H9 (cell line): Measurements from ENCODE around the gene SCFD2. TPM values are rescaled to one million over a fixed set of nuclear protein-coding genes. Genes with fewer than 3 reads are reported as not detected.

Experiments used
- DNase-seq: peaks from one replicate; pipeline ENCODE4 v3.0.0-alpha.2; 2017
- H2AFZ ChIP-seq: one replicate; pipeline ENCODE4 v1.6.1; 2013; ENCODE audit warnings: mild to moderate bottlenecking, low read length, control low read depth, moderate library complexity
- H2AK5ac ChIP-seq: 2 replicates; pipeline ENCODE4 v1.6.1; 2013; ENCODE audit warnings: low read length, control low read depth, mixed read lengths; ENCODE audit not compliant: insufficient read length
- H2BK120ac ChIP-seq: one replicate; pipeline ENCODE4 v1.6.1; 2013; ENCODE audit warnings: low read depth, mild to moderate bottlenecking, low read length, control low read depth, inconsistent platforms; ENCODE audit not compliant: poor library complexity, severe bottlenecking
- H2BK12ac ChIP-seq: 2 replicates; pipeline ENCODE4 v1.6.1; 2013; ENCODE audit warnings: low read length, control low read depth, mixed read lengths, low read depth; ENCODE audit not compliant: insufficient read length
- H2BK15ac ChIP-seq: 2 replicates; pipeline ENCODE4 v1.6.1; 2013; ENCODE audit warnings: low read depth, low read length, control low read depth
- H2BK20ac ChIP-seq: one replicate; pipeline ENCODE4 v1.6.1; 2013; ENCODE audit warnings: low read depth, mild to moderate bottlenecking, low read length, control low read depth, inconsistent platforms; ENCODE audit not compliant: poor library complexity, severe bottlenecking
- H2BK5ac ChIP-seq: 2 replicates; pipeline ENCODE4 v1.6.1; 2013; ENCODE audit warnings: low read length, control low read depth, mixed read lengths; ENCODE audit not compliant: insufficient read length
- H3K14ac ChIP-seq: 2 replicates; pipeline ENCODE4 v1.6.1; 2013; ENCODE audit warnings: low read length, control low read depth; ENCODE audit not compliant: insufficient read depth
- H3K18ac ChIP-seq: 2 replicates; pipeline ENCODE4 v1.6.1; 2013; ENCODE audit warnings: low read depth, mild to moderate bottlenecking, mixed read lengths, low read length, control low read depth; ENCODE audit not compliant: insufficient read length
- H3K23ac ChIP-seq: 2 replicates; pipeline ENCODE4 v1.6.1; 2013; ENCODE audit warnings: low read length, control low read depth, mixed read lengths, low read depth; ENCODE audit not compliant: insufficient read length
- H3K23me2 ChIP-seq: 2 replicates; pipeline ENCODE4 v1.6.1; 2013; ENCODE audit warnings: low read depth, mild to moderate bottlenecking, mixed read lengths, low read length, control low read depth; ENCODE audit not compliant: insufficient read length, poor library complexity, severe bottlenecking
- H3K27ac ChIP-seq: 2 replicates; pipeline ENCODE4 v1.5.1; 2013; ENCODE audit warnings: low read length, control low read depth, mixed read lengths, low read depth; ENCODE audit not compliant: insufficient read length
- H3K27me3 ChIP-seq: 2 replicates; pipeline ENCODE4 v1.6.1; 2013; ENCODE audit warnings: low read length, control low read depth, inconsistent platforms; ENCODE audit not compliant: insufficient read depth
- H3K4ac ChIP-seq: 2 replicates; pipeline ENCODE4 v1.6.1; 2013; ENCODE audit warnings: low read depth, mild to moderate bottlenecking, control low read depth, inconsistent platforms, low read length, moderate library complexity
- H3K4me1 ChIP-seq: 2 replicates; pipeline ENCODE4 v1.6.1; 2013; ENCODE audit warnings: low read length, control low read depth, inconsistent platforms; ENCODE audit not compliant: insufficient read depth
- H3K4me2 ChIP-seq: 2 replicates; pipeline ENCODE4 v1.6.1; 2013; ENCODE audit warnings: low read length, control low read depth, mixed read lengths; ENCODE audit not compliant: insufficient read length, insufficient read depth
- H3K56ac ChIP-seq: 2 replicates; pipeline ENCODE4 v1.6.1; 2013; ENCODE audit warnings: low read depth, mild to moderate bottlenecking, mixed read lengths, low read length, control low read depth; ENCODE audit not compliant: insufficient read length
- H3K79me1 ChIP-seq: 2 replicates; pipeline ENCODE4 v1.6.1; 2013; ENCODE audit warnings: low read depth, mild to moderate bottlenecking, moderate library complexity, low read length, control low read depth, inconsistent platforms; ENCODE audit not compliant: insufficient read depth, poor library complexity, severe bottlenecking
- H3K79me2 ChIP-seq: 2 replicates; pipeline ENCODE4 v1.6.1; 2013; ENCODE audit warnings: low read length, control low read depth, inconsistent platforms; ENCODE audit not compliant: insufficient read depth
- H3K9ac ChIP-seq: 2 replicates; pipeline ENCODE4 v1.6.1; 2013; ENCODE audit warnings: low read length, control low read depth, mixed read lengths; ENCODE audit not compliant: insufficient read length; ENCODE audit errors: extremely low read depth
- H3K9me3 ChIP-seq: one replicate; pipeline ENCODE4 v1.6.1; 2013; ENCODE audit warnings: low read depth, low read length, inconsistent platforms; ENCODE audit not compliant: control insufficient read depth
- H3T11ph ChIP-seq: one replicate; pipeline ENCODE4 v1.6.1; 2013; ENCODE audit warnings: mild to moderate bottlenecking, low read length, control low read depth, inconsistent platforms
- H4K20me1 ChIP-seq: one replicate; pipeline ENCODE4 v1.6.1; 2013; ENCODE audit not compliant: control insufficient read depth, insufficient read length, insufficient read depth
- H4K5ac ChIP-seq: 2 replicates; pipeline ENCODE4 v1.6.1; 2013; ENCODE audit warnings: low read depth, mild to moderate bottlenecking, mixed read lengths, low read length, control low read depth; ENCODE audit not compliant: insufficient read length
- H4K8ac ChIP-seq: replicated peaks from 2 replicates; pipeline ENCODE4 v1.6.1; 2013; ENCODE audit warnings: low read length, control low read depth, mixed read lengths, low read depth; ENCODE audit not compliant: insufficient read length
- H4K91ac ChIP-seq: 2 replicates; pipeline ENCODE4 v1.6.1; 2013; ENCODE audit warnings: low read depth, mild to moderate bottlenecking, moderate library complexity, mixed read lengths, low read length, control low read depth; ENCODE audit not compliant: insufficient read length
- H3K27ac Mint-ChIP-seq, 3 experiments: 2 replicates in 2 of 3; 3 replicates in 1 of 3; pipeline ENCODE4 v1.8.0; 2020 to 2021; ENCODE audit warnings: mixed read lengths in 3 of 3, mild to moderate bottlenecking in 1 of 3, moderate library complexity in 1 of 3
- H3K27me3 Mint-ChIP-seq: 2 replicates; pipeline ENCODE4 v1.8.0; 2021; ENCODE audit warnings: low read depth, mild to moderate bottlenecking, moderate library complexity, mixed read lengths
- H3K36me3 Mint-ChIP-seq, 3 experiments: 2 replicates in 2 of 3; 3 replicates in 1 of 3; pipeline ENCODE4 v1.8.0; 2020 to 2021; ENCODE audit warnings: low read depth in 3 of 3, mixed read lengths in 3 of 3; ENCODE audit not compliant: insufficient read depth in 1 of 3
- H3K4me1 Mint-ChIP-seq, 2 experiments: 2 replicates each; pipeline ENCODE4 v1.8.0; 2020; ENCODE audit warnings: mixed read lengths in 2 of 2
- H3K4me3 Mint-ChIP-seq, 2 experiments: 2 replicates in 1 of 2; 3 replicates in 1 of 2; pipeline ENCODE4 v1.8.0; 2020 to 2021; ENCODE audit warnings: mild to moderate bottlenecking in 2 of 2, mixed read lengths in 2 of 2, moderate library complexity in 1 of 2
- H3K9me3 Mint-ChIP-seq, 2 experiments: 2 replicates in 1 of 2; 3 replicates in 1 of 2; pipeline ENCODE4 v1.8.0; 2020; ENCODE audit warnings: mild to moderate bottlenecking in 2 of 2, mixed read lengths in 2 of 2, moderate library complexity in 1 of 2
- CTCF ChIP-seq: fragments of 200-600 bp; sonication (generic); conservative IDR thresholded peaks from 3 replicates; pipeline ENCODE4 v1.8.0; 2021; ENCODE audit warnings: antibody characterized with exemption, mild to moderate bottlenecking
- WGBS: extraction: QIAGEN DNeasy Blood & Tissue Kit; methylation state at CpG from one replicate; pipeline ENCODE4 v1.1.7; 2013; ENCODE audit warnings: missing lambda C conversion rate, low lambda C conversion rate, mixed read lengths; ENCODE audit not compliant: insufficient read length; ENCODE audit errors: extremely low coverage; 5-methylcytosine and 5-hydroxymethylcytosine counted together
- total RNA-seq: library from RNA; stranded (reverse); gene quantifications from 2 replicates; pipeline ENCODE4 v1.2.1, GENCODE V29; 2021

SCFD2 gene
- total RNA-seq, 1 experiment from 2014 or later, result 10.1 TPM

GRCh38 chr4:52836678-52837077, 529.2 kb downstream of the SCFD2 start:
- Histone ChIP-seq H3K27me3 (no peaks in the 10 kb centered on the region), H3K27ac (peak overlapping the region; percentile 5), H3K9ac (no peak overlapping the region), H3K56ac (no peak overlapping the region), H4K91ac (no peak overlapping the region), H2BK5ac (no peak overlapping the region), H3K14ac (no peak overlapping the region), H2AK5ac (no peak overlapping the region), H2BK120ac (no peak overlapping the region), H2BK15ac (no peak overlapping the region), H3K79me1 (no peaks in the 10 kb centered on the region), H3K23ac (no peak overlapping the region), H3K79me2 (no peaks in the 10 kb centered on the region), H2AFZ (no peak overlapping the region), H3K4me2 (no peak overlapping the region), H3K23me2 (no peaks in the 10 kb centered on the region), H3K9me3 (no peaks in the 10 kb centered on the region), H3K18ac (no peak overlapping the region), H3K4me1 (peaks cover 11% of the 10 kb centered on the region), H4K8ac (no peak overlapping the region), H2BK12ac (no peak overlapping the region), H3K4ac (no peak overlapping the region), H2BK20ac (no peak overlapping the region), H3T11ph (no peak overlapping the region), H4K5ac (no peak overlapping the region), H4K20me1 (no peaks in the 10 kb centered on the region)
- peak overlapping the region; percentile 10 to 81 (median 54); a peak in 3 of 7 replicates for H3K27ac Mint-ChIP-seq
- DNase-seq, result no peak
- no peak for TF ChIP-seq CTCF
- 0 out of 2 replicates have a peak, but pooled peaks cover 2% of the 10 kb centered on the region for H3K27me3 Mint-ChIP-seq
- H3K36me3 Mint-ChIP-seq, result peaks cover 0 to 9% (median 5%) of the 10 kb centered on the region in 3 experiments; a peak in 3 of 7 replicates
- WGBS, result no CpG with 5 or more reads among the region's 7 CpGs
- H3K4me3 Mint-ChIP-seq, result no peak overlapping the region
- H3K9me3 Mint-ChIP-seq, result no peaks in the 10 kb centered on the region
- H3K4me1 Mint-ChIP-seq, result peaks cover 70 to 79% of the 10 kb centered on the region in 2 experiments
